HG03558 (cell line): ENCODE results near the gene TMEM259.

Experiments
- ATAC-seq: cut with Tn5 transposase; IDR thresholded peaks from one replicate; pipeline ENCODE4 v1.9.1; 2021; ENCODE audit warnings: moderate number of reproducible peaks; ENCODE audit not compliant: unreplicated experiment; ENCODE audit errors: extremely low read depth

Gene TMEM259

GRCh38 chr19:1055886-1056620 is 35.1 kb upstream of the TMEM259 start:
- ATAC-seq, result no peak

GRCh38 chr19:1055028-1055425 is 34.1 kb upstream of the TMEM259 start:
- ATAC-seq, result no peak

- ATAC-seq, result no peak
Observed at GRCh38 chr19:1054102-1055027, 33.4 kb upstream of the TMEM259 start.

DNA sequence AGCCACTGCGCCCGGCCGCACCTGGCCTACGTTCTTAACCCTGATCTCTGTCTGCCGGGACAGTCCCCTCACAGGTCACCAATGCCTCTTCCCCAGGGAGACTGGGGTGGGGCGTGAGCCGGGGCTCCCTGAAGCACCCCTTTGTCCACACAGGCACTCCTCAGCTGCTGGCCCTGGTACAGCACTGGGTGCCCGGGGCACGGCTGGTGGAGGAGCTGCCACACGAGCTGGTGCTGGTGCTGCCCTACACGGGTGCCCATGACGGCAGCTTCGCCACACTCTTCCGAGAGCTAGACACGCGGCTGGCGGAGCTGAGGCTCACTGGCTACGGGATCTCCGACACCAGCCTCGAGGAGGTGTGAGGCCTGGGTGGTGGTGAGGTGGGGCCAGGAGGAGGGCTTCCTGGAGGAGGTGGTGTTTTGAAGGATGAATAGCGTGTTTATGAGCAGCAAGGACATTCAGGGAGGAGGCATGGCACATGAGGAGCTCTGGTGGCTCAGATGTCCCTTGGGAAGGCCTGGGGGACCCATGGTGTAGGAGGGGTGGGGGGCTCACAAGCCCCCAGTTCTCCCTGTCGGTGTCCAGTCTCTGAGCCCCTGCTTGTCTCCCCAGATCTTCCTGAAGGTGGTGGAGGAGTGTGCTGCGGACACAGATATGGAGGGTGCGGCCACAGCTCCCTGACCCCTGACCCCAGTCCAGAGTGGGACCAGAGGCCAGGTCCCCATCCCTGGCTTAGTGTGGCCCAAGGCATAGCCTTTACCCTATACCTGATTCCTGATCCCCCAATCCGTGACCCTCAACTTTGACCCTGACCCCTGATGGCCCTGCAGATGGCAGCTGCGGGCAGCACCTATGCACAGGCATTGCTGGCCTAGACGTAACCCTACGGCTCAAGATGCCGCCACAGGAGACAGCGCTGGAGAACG is 32.5 kb upstream of the TMEM259 start:
- ATAC-seq, result no peak

- ATAC-seq, result no peak
Observed at GRCh38 chr19:1052349-1052975, 31.5 kb upstream of the TMEM259 start.

DNA sequence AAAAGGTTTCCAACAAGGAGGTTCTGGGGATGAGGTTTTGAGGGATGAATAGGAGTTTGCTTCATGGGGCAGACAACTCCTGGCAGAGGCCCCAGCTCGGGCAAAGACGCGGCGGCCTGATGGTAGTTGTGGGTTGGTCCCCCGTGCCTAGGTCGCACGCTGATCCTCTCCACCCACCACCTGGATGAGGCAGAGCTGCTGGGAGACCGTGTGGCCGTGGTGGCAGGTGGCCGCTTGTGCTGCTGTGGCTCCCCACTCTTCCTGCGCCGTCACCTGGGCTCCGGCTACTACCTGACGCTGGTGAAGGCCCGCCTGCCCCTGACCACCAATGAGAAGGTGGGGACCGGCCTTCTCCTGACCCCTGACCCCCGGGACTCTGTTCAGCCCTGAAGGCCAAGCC is 30.9 kb upstream of the TMEM259 start:
- ATAC-seq, result no peak

GRCh38 chr19:1050989-1051788 is 30.3 kb upstream of the TMEM259 start:
- no peak for ATAC-seq

- no peak for ATAC-seq
Observed at GRCh38 chr19:1049800-1050199, 28.9 kb upstream of the TMEM259 start.

GRCh38 chr19:1049106-1049505 is 28.2 kb upstream of the TMEM259 start:
- no peak for ATAC-seq

DNA sequence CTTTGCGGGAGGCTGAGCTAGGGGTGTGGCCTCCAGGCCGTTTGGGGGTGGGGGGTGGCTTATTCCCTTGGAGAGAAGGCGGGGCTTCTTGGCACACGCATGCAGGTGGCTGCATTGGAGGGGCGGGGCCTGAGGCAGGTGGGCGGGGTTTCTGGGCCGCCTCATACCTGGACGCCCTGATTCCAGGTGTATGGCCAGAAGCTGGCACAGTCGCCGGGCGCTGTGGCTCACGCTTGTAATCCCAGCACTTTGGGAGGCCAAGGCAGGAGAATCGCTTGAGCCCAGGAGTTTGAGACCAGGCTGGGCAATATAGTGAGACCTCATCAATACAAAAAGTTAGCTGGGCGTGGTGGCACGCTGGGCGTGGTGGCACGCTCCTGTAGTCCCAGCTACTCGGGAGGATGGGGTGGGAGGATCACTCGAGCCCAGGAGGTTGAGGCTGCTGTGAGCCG is 26.8 kb upstream of the TMEM259 start:
- ATAC-seq, result no peak

DNA sequence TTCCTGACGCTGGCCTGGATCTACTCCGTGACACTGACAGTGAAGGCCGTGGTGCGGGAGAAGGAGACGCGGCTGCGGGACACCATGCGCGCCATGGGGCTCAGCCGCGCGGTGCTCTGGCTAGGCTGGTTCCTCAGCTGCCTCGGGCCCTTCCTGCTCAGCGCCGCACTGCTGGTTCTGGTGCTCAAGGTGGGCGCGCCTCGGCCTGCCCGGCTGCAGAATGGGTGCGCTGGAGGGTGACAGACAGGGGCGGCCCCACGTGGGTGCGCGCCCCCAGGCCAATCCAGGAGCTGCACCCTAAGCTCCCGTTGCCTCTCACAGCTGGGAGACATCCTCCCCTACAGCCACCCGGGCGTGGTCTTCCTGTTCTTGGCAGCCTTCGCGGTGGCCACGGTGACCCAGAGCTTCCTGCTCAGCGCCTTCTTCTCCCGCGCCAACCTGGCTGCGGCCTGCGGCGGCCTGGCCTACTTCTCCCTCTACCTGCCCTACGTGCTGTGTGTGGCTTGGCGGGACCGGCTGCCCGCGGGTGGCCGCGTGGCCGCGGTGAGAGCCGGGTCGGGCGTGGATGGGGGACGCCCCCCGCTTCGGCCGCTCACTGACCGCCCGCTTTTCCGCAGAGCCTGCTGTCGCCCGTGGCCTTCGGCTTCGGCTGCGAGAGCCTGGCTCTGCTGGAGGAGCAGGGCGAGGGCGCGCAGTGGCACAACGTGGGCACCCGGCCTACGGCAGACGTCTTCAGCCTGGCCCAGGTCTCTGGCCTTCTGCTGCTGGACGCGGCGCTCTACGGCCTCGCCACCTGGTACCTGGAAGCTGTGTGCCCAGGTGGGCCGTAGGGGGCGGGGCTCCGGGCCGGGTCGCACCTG is 26.1 kb upstream of the TMEM259 start:
- ATAC-seq, result no peak

DNA sequence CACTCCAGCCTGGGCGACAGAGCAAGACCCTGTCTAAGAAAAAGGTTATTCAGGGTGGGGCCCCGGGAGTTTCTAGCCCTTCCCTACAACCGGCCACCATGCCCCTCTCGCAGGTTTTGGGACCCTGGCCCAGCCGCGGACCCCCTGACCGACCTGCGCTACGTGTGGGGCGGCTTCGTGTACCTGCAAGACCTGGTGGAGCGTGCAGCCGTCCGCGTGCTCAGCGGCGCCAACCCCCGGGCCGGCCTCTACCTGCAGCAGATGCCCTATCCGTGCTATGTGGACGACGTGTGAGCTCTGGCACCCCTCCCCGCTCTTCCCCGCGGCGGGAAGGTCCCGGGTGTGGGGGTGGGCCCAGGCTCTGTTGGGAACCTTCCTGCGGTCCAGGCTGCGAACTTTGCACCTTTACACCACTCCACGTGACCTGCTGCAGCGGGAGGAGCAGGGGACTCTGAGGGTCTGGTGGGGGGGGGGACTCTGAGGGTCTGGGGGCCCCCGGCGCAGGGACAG is 25.2 kb upstream of the TMEM259 start:
- no peak for ATAC-seq

DNA sequence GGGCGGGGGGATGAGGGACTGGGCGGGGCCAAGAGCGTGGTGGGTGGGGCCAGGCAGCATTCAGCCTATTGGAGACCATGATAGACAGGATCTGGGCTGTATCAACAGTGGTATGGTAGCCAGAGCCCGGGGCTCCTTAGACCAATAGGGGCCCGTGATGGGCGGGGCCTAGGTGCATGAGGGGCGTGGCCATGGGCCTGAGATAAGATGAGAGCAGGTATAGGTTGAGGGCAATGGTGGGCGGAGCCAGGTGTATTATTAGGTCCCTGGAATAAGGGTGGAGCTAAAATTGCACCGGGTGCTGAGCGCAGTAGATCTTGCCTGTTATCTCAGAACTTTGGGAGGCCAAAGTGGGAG is 24.3 kb upstream of the TMEM259 start:
- no peak for ATAC-seq

DNA sequence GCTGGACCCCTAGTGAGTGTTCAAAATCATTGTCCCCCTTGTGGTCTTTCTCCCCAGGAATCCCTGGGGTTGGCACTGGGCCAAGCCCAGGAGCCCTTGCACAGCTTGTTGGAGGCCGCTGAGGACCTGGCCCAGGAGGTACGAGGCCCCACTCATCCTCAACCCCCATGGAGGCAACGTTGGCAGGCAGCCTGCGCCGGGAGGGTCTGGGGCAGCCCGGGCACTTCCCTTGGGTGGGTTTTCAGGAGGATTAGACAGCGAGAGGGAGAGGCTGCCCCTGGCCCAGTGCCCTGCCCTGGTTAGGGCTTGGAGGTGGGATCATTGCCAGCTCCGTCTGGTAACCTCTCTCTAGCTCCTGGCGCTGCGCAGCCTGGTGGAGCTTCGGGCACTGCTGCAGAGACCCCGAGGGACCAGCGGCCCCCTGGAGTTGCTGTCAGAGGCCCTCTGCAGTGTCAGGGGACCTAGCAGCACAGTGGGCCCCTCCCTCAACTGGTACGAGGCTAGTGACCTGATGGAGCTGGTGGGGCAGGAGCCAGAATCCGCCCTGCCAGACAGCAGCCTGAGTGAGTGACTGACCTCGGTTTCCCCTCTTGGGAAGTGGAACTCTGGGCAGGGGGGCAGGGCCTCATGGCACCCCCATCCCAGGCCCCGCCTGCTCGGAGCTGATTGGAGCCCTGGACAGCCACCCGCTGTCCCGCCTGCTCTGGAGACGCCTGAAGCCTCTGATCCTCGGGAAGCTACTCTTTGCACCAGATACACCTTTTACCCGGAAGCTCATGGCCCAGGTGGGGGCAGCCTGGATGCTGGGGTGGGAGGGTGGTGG is 22.0 kb upstream of the TMEM259 start:
- no peak for ATAC-seq

GRCh38 chr19:1041835-1042685 is 21.1 kb upstream of the TMEM259 start:
- no peak for ATAC-seq

DNA sequence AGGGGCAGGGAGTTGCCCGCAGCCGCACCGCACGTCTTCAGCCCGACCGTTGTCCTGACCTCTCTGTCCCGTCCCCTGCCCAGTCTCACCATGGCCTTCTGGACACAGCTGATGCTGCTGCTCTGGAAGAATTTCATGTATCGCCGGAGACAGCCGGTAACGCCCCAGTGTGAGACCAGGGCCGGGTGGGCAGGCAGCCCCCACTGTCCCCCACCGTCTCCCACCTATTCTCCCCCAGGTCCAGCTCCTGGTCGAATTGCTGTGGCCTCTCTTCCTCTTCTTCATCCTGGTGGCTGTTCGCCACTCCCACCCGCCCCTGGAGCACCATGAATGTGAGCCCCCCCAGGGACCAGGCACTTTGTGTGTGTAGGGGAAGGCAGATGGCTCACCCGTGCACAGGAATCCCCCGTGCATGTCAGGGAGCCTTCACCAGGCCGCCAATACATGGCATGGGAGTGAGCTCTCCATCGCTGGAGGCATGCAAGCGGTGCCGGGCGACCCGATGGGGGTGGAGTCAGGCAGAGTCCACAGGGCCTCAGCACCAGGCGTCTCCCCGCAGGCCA is 20.4 kb upstream of the TMEM259 start:
- ATAC-seq, result no peak
